MM.1S (cell line): ENCODE measurements around the gene PIK3R1.
A peak's percentile ranks its signal among the peaks of the same experiment; 100 is the strongest.

Source experiments
- DNase-seq: peaks from one replicate; pipeline ENCODE4 v3.0.0-alpha.2; 2015
- H2AFZ ChIP-seq: fragments of 300-600 bp; sonication (generic); 2 replicates; pipeline ENCODE4 v1.6.0; 2016; ENCODE audit warnings: antibody characterized with exemption, low read length
- H3F3A ChIP-seq: fragments of 300-600 bp; sonication (generic); 2 replicates; pipeline ENCODE4 v1.6.1; 2016; ENCODE audit warnings: mild to moderate bottlenecking, antibody characterized with exemption, low read length, moderate library complexity, mixed read lengths; ENCODE audit not compliant: insufficient read depth
- H3K27ac ChIP-seq: fragments of 300-600 bp; sonication (generic); 2 replicates; pipeline ENCODE4 v1.5.1; 2016; ENCODE audit warnings: mild to moderate bottlenecking, low read length
- H3K27me3 ChIP-seq: fragments of 300-600 bp; sonication (generic); replicated peaks from 2 replicates; pipeline ENCODE4 v1.6.0; 2016; ENCODE audit warnings: low read length; ENCODE audit not compliant: insufficient read depth
- H3K36me3 ChIP-seq: fragments of 300-600 bp; sonication (generic); replicated peaks from 2 replicates; pipeline ENCODE4 v1.6.1; 2016; ENCODE audit warnings: mild to moderate bottlenecking, low read length, mixed read lengths; ENCODE audit not compliant: insufficient read depth
- H3K4me1 ChIP-seq: fragments of 300-600 bp; sonication (generic); 2 replicates; pipeline ENCODE4 v1.6.1; 2016; ENCODE audit warnings: low read length, mixed read lengths
- H3K4me2 ChIP-seq: fragments of 300-600 bp; sonication (generic); 2 replicates; pipeline ENCODE4 v1.6.0; 2016; ENCODE audit warnings: low read depth, low read length
- H3K4me3 ChIP-seq: fragments of 300-600 bp; sonication (generic); 2 replicates; pipeline ENCODE4 v1.5.1; 2016; ENCODE audit warnings: low read length, mixed read lengths
- H3K79me2 ChIP-seq: fragments of 300-600 bp; sonication (generic); 2 replicates; pipeline ENCODE4 v1.6.1; 2016; ENCODE audit warnings: mixed run types, low read length, mixed read lengths
- H3K9ac ChIP-seq: fragments of 300-600 bp; sonication (generic); 2 replicates; pipeline ENCODE4 v1.6.1; 2016; ENCODE audit warnings: low read length, mixed read lengths
- H3K9me2 ChIP-seq: fragments of 300-600 bp; sonication (generic); replicated peaks from 2 replicates; pipeline ENCODE4 v1.6.1; 2016; ENCODE audit warnings: mild to moderate bottlenecking, low read length, mixed read lengths; ENCODE audit not compliant: insufficient read depth
- H3K9me3 ChIP-seq: fragments of 300-600 bp; sonication (generic); replicated peaks from 2 replicates; pipeline ENCODE4 v1.6.1; 2016; ENCODE audit warnings: mild to moderate bottlenecking, low read length, mixed read lengths; ENCODE audit not compliant: insufficient read depth
- H4K20me1 ChIP-seq: fragments of 300-600 bp; sonication (generic); 2 replicates; pipeline ENCODE4 v1.6.1; 2016; ENCODE audit warnings: mild to moderate bottlenecking, low read length, moderate library complexity, mixed read lengths; ENCODE audit not compliant: insufficient read depth
- EZH2 ChIP-seq: fragments of 300-600 bp; sonication (generic); optimal IDR thresholded peaks from 2 replicates; pipeline ENCODE3; 2017; ENCODE audit warnings: low read depth, mild to moderate bottlenecking, antibody characterized with exemption, low read length, mixed read lengths
- EZH2phosphoT487 ChIP-seq: fragments of 300-600 bp; sonication (generic); IDR thresholded peaks from 2 replicates; pipeline ENCODE4 v1.6.1; 2018; ENCODE audit warnings: antibody characterized with exemption, low read length
- TF ChIP-seq, protein P1 (sequence below): fragments of 300-600 bp; sonication (generic); IDR thresholded peaks from 2 replicates; pipeline ENCODE4 v1.5.1; 2016; ENCODE audit warnings: antibody characterized with exemption, low read length, mixed read lengths

Gene PIK3R1

DNA sequence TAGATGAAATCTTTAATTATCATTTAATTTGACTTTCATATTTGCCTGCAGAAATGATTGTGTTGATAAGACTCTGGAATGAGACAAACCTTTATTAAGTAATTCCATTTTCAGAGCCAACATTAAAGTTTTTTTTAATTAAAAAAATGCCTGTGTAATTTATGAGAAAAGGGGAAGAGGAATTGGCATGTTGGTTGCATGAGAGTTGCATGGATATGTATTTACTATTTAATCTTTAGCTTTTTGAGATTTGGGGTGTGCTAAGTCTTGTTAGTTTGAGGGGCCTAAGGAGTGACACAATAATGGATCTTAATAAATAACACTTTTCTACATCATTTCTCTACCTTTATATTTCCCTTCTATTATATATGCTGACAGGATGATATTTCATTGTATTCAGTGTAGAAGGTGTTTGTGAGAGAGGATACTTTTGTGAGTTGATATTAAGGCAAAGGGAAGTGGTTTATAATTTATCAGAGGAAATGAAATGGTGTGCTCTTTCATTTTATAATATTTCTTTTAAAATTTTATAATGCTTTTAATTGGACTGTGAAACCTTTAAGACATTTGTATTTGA lies 54.9 kb downstream of the PIK3R1 start:
- Histone ChIP-seq H3K36me3 (no peaks in the 10 kb centered on the region), H3K9me2 (no peaks in the 10 kb centered on the region), H3K9ac (no peak overlapping the region), H3K4me1 (no peaks in the 10 kb centered on the region), H4K20me1 (no peaks in the 10 kb centered on the region), H3K9me3 (no peaks in the 10 kb centered on the region), H3K27ac (no peak overlapping the region), H3F3A (no peaks in the 10 kb centered on the region), H3K4me2 (no peak overlapping the region), H2AFZ (no peak overlapping the region), H3K27me3 (no peaks in the 10 kb centered on the region), H3K4me3 (no peak overlapping the region), H3K79me2 (no peaks in the 10 kb centered on the region)
- DNase-seq = no peak
- TF ChIP-seq EZH2 = no peak
- TF ChIP-seq, protein P1, sequence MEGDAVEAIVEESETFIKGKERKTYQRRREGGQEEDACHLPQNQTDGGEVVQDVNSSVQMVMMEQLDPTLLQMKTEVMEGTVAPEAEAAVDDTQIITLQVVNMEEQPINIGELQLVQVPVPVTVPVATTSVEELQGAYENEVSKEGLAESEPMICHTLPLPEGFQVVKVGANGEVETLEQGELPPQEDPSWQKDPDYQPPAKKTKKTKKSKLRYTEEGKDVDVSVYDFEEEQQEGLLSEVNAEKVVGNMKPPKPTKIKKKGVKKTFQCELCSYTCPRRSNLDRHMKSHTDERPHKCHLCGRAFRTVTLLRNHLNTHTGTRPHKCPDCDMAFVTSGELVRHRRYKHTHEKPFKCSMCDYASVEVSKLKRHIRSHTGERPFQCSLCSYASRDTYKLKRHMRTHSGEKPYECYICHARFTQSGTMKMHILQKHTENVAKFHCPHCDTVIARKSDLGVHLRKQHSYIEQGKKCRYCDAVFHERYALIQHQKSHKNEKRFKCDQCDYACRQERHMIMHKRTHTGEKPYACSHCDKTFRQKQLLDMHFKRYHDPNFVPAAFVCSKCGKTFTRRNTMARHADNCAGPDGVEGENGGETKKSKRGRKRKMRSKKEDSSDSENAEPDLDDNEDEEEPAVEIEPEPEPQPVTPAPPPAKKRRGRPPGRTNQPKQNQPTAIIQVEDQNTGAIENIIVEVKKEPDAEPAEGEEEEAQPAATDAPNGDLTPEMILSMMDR = no peak
- no peak for TF ChIP-seq EZH2phosphoT487

DNA sequence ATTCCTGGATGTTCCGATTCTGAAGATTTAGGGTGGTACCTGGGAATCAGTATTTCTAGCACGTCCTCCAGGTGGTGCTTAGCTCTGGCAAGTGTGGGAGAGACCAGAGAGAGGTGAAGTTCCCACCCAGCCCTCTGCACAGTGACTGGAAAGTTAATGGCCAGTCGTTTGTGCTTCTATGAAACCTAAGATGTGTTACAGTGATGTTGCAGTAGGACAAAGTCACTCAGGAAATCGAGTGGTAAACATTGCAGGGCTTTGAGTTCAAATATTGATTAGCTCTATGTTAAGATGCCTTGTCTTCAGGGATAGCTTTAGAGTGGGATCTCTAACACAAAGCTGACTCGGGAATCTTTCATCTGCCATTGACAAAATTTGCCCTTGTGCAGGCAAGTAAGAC lies 55.6 kb downstream of the PIK3R1 start:
- Histone ChIP-seq H3K9me2 (no peaks in the 10 kb centered on the region), H3K27ac (no peak overlapping the region), H3K27me3 (no peaks in the 10 kb centered on the region), H3K9me3 (no peaks in the 10 kb centered on the region), H3K4me1 (no peaks in the 10 kb centered on the region), H3K36me3 (no peaks in the 10 kb centered on the region), H3K4me2 (no peak overlapping the region), H3K9ac (no peak overlapping the region), H4K20me1 (no peaks in the 10 kb centered on the region), H3K4me3 (no peak overlapping the region), H3F3A (no peaks in the 10 kb centered on the region), H3K79me2 (no peaks in the 10 kb centered on the region), H2AFZ (no peak overlapping the region)
- TF ChIP-seq EZH2phosphoT487 = no peak
- TF ChIP-seq, protein P1 = no peak
- no peak for TF ChIP-seq EZH2
- no peak for DNase-seq

DNA sequence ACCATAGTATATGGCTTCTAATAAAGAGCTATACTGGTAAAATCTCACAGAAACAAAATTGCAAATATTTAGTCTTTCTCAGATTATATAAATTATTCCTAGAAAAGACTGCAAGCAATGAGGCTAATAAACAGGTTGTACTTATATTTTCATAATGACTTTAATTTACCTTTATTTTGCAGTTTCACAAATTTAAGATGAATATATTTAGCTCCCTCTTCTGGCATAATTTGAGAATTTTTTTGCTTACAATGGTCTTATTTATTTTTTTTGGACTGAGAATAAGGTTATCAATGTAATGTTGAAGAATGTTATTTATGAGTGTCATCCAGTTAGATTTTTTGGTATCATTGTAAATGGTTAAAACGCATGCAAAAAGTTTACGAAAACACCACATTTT lies 56.7 kb downstream of the PIK3R1 start:
- Histone ChIP-seq H3K9me3 (no peaks in the 10 kb centered on the region), H3K4me2 (no peak overlapping the region), H3K9ac (no peak overlapping the region), H3K4me3 (no peak overlapping the region), H2AFZ (no peak overlapping the region), H3K79me2 (no peaks in the 10 kb centered on the region), H3K4me1 (no peaks in the 10 kb centered on the region), H3K27me3 (no peaks in the 10 kb centered on the region), H3K9me2 (no peaks in the 10 kb centered on the region), H4K20me1 (no peaks in the 10 kb centered on the region), H3K27ac (no peak overlapping the region), H3K36me3 (no peaks in the 10 kb centered on the region), H3F3A (no peaks in the 10 kb centered on the region)
- DNase-seq = peak; percentile 29
- no peak for TF ChIP-seq EZH2phosphoT487
- TF ChIP-seq, protein P1 = peak; percentile 40
